HCT116 (cell line): ENCODE results near the gene TBC1D16. TPM values are rescaled to one million over a fixed set of nuclear protein-coding genes. Genes with fewer than 3 reads are reported as not detected.

ENCODE experiments used
- ATAC-seq: fragments of 200-7000 bp; cut with Tn5 transposase; 2 replicates; pipeline ENCODE4 v1.9.1; 2020; ENCODE audit warnings: mild to moderate bottlenecking, moderate library complexity
- BruUV-seq: library from RNA; stranded (reverse); fragments of 400-500 nt; replicated peaks from 2 replicates; lab custom pipeline; 2021; lab: Mats Ljungman, UMichigan
- CTCF ChIA-PET: fragments of 300-600 bp; sonication (Branson Sonifier 250); formaldehyde crosslinking; loops from one replicate; lab custom pipeline; 2021; ENCODE audit warnings: antibody characterized with exemption; lab: Charles Lee
- POLR2A ChIA-PET: fragments of 300-600, 350-600 bp; sonication (Branson Sonifier 250); formaldehyde crosslinking; loops from one replicate; lab custom pipeline; 2021; ENCODE audit warnings: antibody characterized with exemption; lab: Charles Lee
- RAD21 ChIA-PET, 2 experiments: fragments of 300-600 bp; sonication (Branson Sonifier 250); formaldehyde crosslinking; loops; one replicate each; lab custom pipeline; 2023; ENCODE audit warnings: low total read pairs in 2 of 2; ENCODE audit not compliant: uncharacterized antibody in 2 of 2, unreplicated experiment in 2 of 2, low non-redundant PET in 1 of 2; lab: Charles Lee
- DNase-seq: peaks from one replicate; pipeline ENCODE4 v3.0.0-alpha.2; 2010; ENCODE audit warnings: low read depth, low spot score
- H2AFZ ChIP-seq: fragments of 200-600 bp; shearing (Covaris generic), sonication (generic); 2 replicates; pipeline ENCODE4 v1.6.1; 2017; ENCODE audit warnings: low read depth, mixed run types, mixed read lengths, antibody characterized with exemption, low read length; ENCODE audit not compliant: poor library complexity, severe bottlenecking
- H3K27ac ChIP-seq: 2 replicates; pipeline ENCODE4 v1.5.1; 2012; ENCODE audit warnings: low read depth, low read length
- H3K27me3 ChIP-seq: fragments of 200-600 bp; sonication (generic); 2 replicates; pipeline ENCODE4 v1.6.1; 2016; ENCODE audit warnings: mixed run types, low read length, mixed read lengths; ENCODE audit not compliant: insufficient read depth
- H3K36me3 ChIP-seq, 2 experiments: fragments of 200-500 bp in 1 of 2; fragments of 200-600 bp in 1 of 2; sonication (Bioruptor generic) in 1 of 2; sonication (generic) in 1 of 2; 2 replicates each; pipeline versions ENCODE4 v1.5.1 to v1.6.1; 2014 to 2016; ENCODE audit warnings: low read length in 2 of 2, inconsistent platforms in 1 of 2, mixed read lengths in 1 of 2, mixed run types in 1 of 2; ENCODE audit not compliant: insufficient read depth in 2 of 2, control insufficient read depth in 1 of 2
- H3K4me1 ChIP-seq, 2 experiments: fragments of 200-600 bp in 1 of 2; sonication (generic) in 1 of 2; 2 replicates each; pipeline versions ENCODE4 v1.5.1 to v1.6.1; 2012 to 2017; ENCODE audit warnings: low read length in 2 of 2, inconsistent platforms in 1 of 2, mild to moderate bottlenecking in 1 of 2, mixed read lengths in 1 of 2, mixed run types in 1 of 2, moderate library complexity in 1 of 2; ENCODE audit not compliant: insufficient read depth in 2 of 2, control insufficient read depth in 1 of 2
- H3K4me2 ChIP-seq: fragments of 200-600 bp; sonication (generic); 2 replicates; pipeline ENCODE4 v1.6.1; 2017; ENCODE audit warnings: mixed run types, low read length, mixed read lengths
- H3K4me3 ChIP-seq, 2 experiments: fragments of 200-600 bp in 1 of 2; sonication (generic) in 1 of 2; replicated peaks in 1 of 2; 2 replicates each; pipeline ENCODE4 v1.5.1; 2011 to 2016; ENCODE audit warnings: low read length in 2 of 2, control low read depth in 1 of 2, low read depth in 1 of 2, mild to moderate bottlenecking in 1 of 2, mixed read lengths in 1 of 2, mixed run types in 1 of 2
- H3K79me2 ChIP-seq: fragments of 200-600 bp; sonication (generic); 2 replicates; pipeline ENCODE4 v1.6.1; 2017; ENCODE audit warnings: mild to moderate bottlenecking, mixed run types, low read length, moderate library complexity, mixed read lengths; ENCODE audit not compliant: insufficient read depth
- H3K9ac ChIP-seq: fragments of 200-600 bp; sonication (generic); 2 replicates; pipeline ENCODE4 v1.6.1; 2016; ENCODE audit warnings: low read length, mixed read lengths
- H3K9me2 ChIP-seq: fragments of 200-600 bp; sonication (generic), shearing (Covaris generic); 2 replicates; pipeline ENCODE4 v1.6.1; 2017; ENCODE audit warnings: mixed run types, mild to moderate bottlenecking, moderate library complexity; ENCODE audit not compliant: insufficient read depth
- H3K9me3 ChIP-seq, 2 experiments: fragments of 200-500 bp in 1 of 2; fragments of 200-600 bp in 1 of 2; sonication (Bioruptor generic) in 1 of 2; sonication (generic) in 1 of 2; 2 replicates each; pipeline ENCODE4 v1.6.1; 2014 to 2017; ENCODE audit warnings: low read length in 2 of 2, mixed read lengths in 2 of 2, inconsistent platforms in 1 of 2, low read depth in 1 of 2, mild to moderate bottlenecking in 1 of 2, mixed run types in 1 of 2, moderate library complexity in 1 of 2; ENCODE audit not compliant: control insufficient read depth in 1 of 2, insufficient read depth in 1 of 2
- H4K20me1 ChIP-seq: fragments of 200-600 bp; sonication (generic), shearing (Covaris generic); 2 replicates; pipeline ENCODE4 v1.6.1; 2017; ENCODE audit warnings: mixed run types, mild to moderate bottlenecking, moderate library complexity; ENCODE audit not compliant: insufficient read depth
- CEBPB ChIP-seq: IDR thresholded peaks from 2 replicates; pipeline ENCODE4 v1.6.1; 2012; ENCODE audit warnings: low read depth
- ELF1 ChIP-seq: IDR thresholded peaks from 2 replicates; pipeline ENCODE4 v1.6.1; 2012; ENCODE audit warnings: low read depth, borderline replicate concordance
- EZH2 ChIP-seq: fragments of 200-600 bp; sonication (generic); IDR thresholded peaks from 2 replicates; pipeline ENCODE4 v1.6.1; 2017; ENCODE audit warnings: antibody characterized with exemption, mixed run types
- JUND ChIP-seq: IDR thresholded peaks from 2 replicates; pipeline ENCODE4 v1.6.1; 2012
- POLR2A ChIP-seq: IDR thresholded peaks from 2 replicates; pipeline ENCODE4 v1.7.0; 2011; ENCODE audit warnings: borderline replicate concordance; ENCODE audit not compliant: insufficient read depth, insufficient read length; ENCODE audit errors: extremely low read depth
- RAD21 ChIP-seq: IDR thresholded peaks from 2 replicates; pipeline ENCODE4 v1.6.1; 2012; ENCODE audit warnings: low read depth, mild to moderate bottlenecking
- SRF ChIP-seq: IDR thresholded peaks from 2 replicates; pipeline ENCODE4 v1.6.1; 2012; ENCODE audit warnings: low read depth
- TCF7L2 ChIP-seq: IDR thresholded peaks from 2 replicates; pipeline ENCODE4 v1.7.0; 2011; ENCODE audit warnings: borderline replicate concordance, inconsistent platforms; ENCODE audit not compliant: insufficient read depth, insufficient read length; ENCODE audit errors: extremely low read depth
- YY1 ChIP-seq: IDR thresholded peaks from 2 replicates; pipeline ENCODE4 v1.6.1; 2011; ENCODE audit warnings: low read length, low read depth, moderate library complexity, mild to moderate bottlenecking; ENCODE audit not compliant: insufficient replicate concordance; ENCODE audit errors: extremely low read depth
- intact Hi-C: fragments of 100-400 bp; cut with micrococcal nuclease; formaldehyde crosslinking; loops from 2 replicates; pipeline ENCODE4 v1.10.0; 2022
- total RNA-seq: library from RNA; stranded (reverse); gene quantifications from one replicate; pipeline ENCODE4 v1.2.1, GENCODE V29; 2021; ENCODE audit not compliant: unreplicated experiment
- TF ChIP-seq, protein P1 (sequence below): IDR thresholded peaks from 2 replicates; pipeline ENCODE4 v1.6.1; 2011; ENCODE audit warnings: mild to moderate bottlenecking, low read length, moderate library complexity; ENCODE audit not compliant: insufficient replicate concordance; ENCODE audit errors: extremely low read depth
- TF ChIP-seq, protein P2 (sequence below): IDR thresholded peaks from 2 replicates; pipeline ENCODE4 v1.6.1; 2012; ENCODE audit warnings: low read depth
- TF ChIP-seq, protein P3 (sequence below): IDR thresholded peaks from 2 replicates; pipeline ENCODE4 v1.6.1; 2012
- TF ChIP-seq, protein P4 (sequence below), 3 experiments: fragments of 200-600 bp in 1 of 3; sonication (generic) in 1 of 3; IDR thresholded peaks in 2 of 3; conservative IDR thresholded peaks in 1 of 3; 2 replicates each; pipeline ENCODE4 v1.5.1; 2012 to 2017; ENCODE audit warnings: low read depth in 2 of 3, low read length in 2 of 3, antibody characterized with exemption in 1 of 3, borderline replicate concordance in 1 of 3, control low read depth in 1 of 3, mild to moderate bottlenecking in 1 of 3, mixed read lengths in 1 of 3, mixed run types in 1 of 3, moderate library complexity in 1 of 3; ENCODE audit not compliant: insufficient read depth in 1 of 3
- TF ChIP-seq, protein P5 (sequence below): IDR thresholded peaks from 2 replicates; pipeline ENCODE4 v1.6.1; 2012

The TBC1D16 gene
- total RNA-seq, 1 experiment from 2014 or later, result 31.1 TPM

DNA sequence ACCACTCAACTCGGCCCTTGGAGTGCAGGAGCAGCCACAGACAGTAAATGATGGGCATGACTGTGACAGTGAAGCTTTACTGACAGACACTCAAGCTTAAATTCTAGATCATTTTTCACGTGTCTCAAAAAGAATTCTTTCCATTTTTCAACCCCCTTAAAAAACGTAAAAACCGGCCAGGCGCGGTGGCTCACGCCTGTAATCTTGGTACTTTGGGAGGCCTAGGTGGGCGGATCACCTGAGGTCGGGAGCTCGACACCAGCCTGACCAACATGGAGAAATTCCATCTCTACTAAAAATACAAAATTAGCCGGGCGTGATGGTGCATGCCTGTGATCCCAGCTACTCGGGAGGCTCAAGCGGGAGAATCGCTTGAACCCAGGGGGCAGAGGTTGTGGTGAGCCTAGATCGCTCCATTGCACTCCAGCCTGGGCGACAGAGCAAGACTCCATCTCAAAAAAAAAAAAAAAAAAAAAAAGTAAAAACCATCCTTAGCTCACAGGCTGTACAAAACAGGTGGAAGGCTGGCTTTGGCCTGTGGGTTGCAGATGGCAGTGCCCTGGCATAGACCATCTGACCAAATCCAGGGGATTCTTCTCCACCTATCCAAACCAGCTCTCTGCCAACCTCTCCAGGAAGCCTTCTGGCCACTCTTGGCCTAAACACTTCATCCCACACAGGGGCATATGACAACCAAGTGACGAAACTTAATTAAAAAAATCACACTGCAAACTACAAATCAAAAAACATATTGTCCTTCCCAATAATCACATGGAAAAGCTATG is 18.3 kb downstream of the TBC1D16 start:
- Histone ChIP-seq H2AFZ (no peak overlapping the region), H3K9me2 (no peaks in the 10 kb centered on the region), H3K27ac (no peak overlapping the region), H3K4me1 (peaks cover 2 to 8% of the 10 kb centered on the region in 2 experiments; a peak in 2 of 4 replicates), H3K79me2 (no peaks in the 10 kb centered on the region), H4K20me1 (no peaks in the 10 kb centered on the region), H3K4me3 (no peak overlapping the region), H3K27me3 (no peaks in the 10 kb centered on the region), H3K36me3 (no peaks in the 10 kb centered on the region), H3K4me2 (no peak overlapping the region), H3K9me3 (no peaks in the 10 kb centered on the region), H3K9ac (no peak overlapping the region)
- intact Hi-C loops, result no loop called here
- RAD21 ChIA-PET, result no interaction called here
- no TSS peak for BruUV-seq
- CTCF ChIA-PET, result interaction anchor here (2.7 kb wide), 1 partner anchor 9 kb away, joined by 20 read pairs; no protein-coding TSS in a partner anchor
- TF ChIP-seq, protein P1, sequence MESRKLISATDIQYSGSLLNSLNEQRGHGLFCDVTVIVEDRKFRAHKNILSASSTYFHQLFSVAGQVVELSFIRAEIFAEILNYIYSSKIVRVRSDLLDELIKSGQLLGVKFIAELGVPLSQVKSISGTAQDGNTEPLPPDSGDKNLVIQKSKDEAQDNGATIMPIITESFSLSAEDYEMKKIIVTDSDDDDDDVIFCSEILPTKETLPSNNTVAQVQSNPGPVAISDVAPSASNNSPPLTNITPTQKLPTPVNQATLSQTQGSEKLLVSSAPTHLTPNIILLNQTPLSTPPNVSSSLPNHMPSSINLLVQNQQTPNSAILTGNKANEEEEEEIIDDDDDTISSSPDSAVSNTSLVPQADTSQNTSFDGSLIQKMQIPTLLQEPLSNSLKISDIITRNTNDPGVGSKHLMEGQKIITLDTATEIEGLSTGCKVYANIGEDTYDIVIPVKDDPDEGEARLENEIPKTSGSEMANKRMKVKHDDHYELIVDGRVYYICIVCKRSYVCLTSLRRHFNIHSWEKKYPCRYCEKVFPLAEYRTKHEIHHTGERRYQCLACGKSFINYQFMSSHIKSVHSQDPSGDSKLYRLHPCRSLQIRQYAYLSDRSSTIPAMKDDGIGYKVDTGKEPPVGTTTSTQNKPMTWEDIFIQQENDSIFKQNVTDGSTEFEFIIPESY, result no peak
- no peak for TF ChIP-seq ELF1
- TF ChIP-seq, protein P2, sequence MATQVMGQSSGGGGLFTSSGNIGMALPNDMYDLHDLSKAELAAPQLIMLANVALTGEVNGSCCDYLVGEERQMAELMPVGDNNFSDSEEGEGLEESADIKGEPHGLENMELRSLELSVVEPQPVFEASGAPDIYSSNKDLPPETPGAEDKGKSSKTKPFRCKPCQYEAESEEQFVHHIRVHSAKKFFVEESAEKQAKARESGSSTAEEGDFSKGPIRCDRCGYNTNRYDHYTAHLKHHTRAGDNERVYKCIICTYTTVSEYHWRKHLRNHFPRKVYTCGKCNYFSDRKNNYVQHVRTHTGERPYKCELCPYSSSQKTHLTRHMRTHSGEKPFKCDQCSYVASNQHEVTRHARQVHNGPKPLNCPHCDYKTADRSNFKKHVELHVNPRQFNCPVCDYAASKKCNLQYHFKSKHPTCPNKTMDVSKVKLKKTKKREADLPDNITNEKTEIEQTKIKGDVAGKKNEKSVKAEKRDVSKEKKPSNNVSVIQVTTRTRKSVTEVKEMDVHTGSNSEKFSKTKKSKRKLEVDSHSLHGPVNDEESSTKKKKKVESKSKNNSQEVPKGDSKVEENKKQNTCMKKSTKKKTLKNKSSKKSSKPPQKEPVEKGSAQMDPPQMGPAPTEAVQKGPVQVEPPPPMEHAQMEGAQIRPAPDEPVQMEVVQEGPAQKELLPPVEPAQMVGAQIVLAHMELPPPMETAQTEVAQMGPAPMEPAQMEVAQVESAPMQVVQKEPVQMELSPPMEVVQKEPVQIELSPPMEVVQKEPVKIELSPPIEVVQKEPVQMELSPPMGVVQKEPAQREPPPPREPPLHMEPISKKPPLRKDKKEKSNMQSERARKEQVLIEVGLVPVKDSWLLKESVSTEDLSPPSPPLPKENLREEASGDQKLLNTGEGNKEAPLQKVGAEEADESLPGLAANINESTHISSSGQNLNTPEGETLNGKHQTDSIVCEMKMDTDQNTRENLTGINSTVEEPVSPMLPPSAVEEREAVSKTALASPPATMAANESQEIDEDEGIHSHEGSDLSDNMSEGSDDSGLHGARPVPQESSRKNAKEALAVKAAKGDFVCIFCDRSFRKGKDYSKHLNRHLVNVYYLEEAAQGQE, result no peak
- TF ChIP-seq CEBPB, result no peak
- TF ChIP-seq, protein P3, sequence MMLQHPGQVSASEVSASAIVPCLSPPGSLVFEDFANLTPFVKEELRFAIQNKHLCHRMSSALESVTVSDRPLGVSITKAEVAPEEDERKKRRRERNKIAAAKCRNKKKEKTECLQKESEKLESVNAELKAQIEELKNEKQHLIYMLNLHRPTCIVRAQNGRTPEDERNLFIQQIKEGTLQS, result no peak
- no peak for TF ChIP-seq YY1
- TF ChIP-seq, protein P4, sequence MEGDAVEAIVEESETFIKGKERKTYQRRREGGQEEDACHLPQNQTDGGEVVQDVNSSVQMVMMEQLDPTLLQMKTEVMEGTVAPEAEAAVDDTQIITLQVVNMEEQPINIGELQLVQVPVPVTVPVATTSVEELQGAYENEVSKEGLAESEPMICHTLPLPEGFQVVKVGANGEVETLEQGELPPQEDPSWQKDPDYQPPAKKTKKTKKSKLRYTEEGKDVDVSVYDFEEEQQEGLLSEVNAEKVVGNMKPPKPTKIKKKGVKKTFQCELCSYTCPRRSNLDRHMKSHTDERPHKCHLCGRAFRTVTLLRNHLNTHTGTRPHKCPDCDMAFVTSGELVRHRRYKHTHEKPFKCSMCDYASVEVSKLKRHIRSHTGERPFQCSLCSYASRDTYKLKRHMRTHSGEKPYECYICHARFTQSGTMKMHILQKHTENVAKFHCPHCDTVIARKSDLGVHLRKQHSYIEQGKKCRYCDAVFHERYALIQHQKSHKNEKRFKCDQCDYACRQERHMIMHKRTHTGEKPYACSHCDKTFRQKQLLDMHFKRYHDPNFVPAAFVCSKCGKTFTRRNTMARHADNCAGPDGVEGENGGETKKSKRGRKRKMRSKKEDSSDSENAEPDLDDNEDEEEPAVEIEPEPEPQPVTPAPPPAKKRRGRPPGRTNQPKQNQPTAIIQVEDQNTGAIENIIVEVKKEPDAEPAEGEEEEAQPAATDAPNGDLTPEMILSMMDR (IDR thresholded peaks at IDR 0.05 in 2 of 3, conservative IDR thresholded peaks at IDR 0.05 in 1 of 3; ENCODE audit: borderline replicate concordance in 1 of 3, insufficient read depth in 1 of 3, low read depth in 2 of 3, low read length in 2 of 3), result no peak
- TF ChIP-seq TCF7L2, result no peak
- TF ChIP-seq POLR2A, result no peak
- TF ChIP-seq RAD21, result no peak
- no peak for TF ChIP-seq SRF
- TF ChIP-seq, protein P5, sequence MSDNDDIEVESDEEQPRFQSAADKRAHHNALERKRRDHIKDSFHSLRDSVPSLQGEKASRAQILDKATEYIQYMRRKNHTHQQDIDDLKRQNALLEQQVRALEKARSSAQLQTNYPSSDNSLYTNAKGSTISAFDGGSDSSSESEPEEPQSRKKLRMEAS, result no peak
- no peak for TF ChIP-seq EZH2
- no peak for TF ChIP-seq JUND
- DNase-seq (no peak), ATAC-seq (no peak)
- POLR2A ChIA-PET, result no interaction called here
